ENCODE measurements around the gene ZNF778. TPM values are rescaled to one million over a fixed set of nuclear protein-coding genes. Genes with fewer than 3 reads are reported as not detected.
A peak's percentile ranks its signal among the peaks of the same experiment; 100 is the strongest.

The ZNF778 gene
- 1 to 10 TPM; 8.9 to 9.6 TPM for total RNA-seq

- peak; percentile 87 for DNase-seq
- H3K4me3 Mint-ChIP-seq: peak within 1 kb of the TSS; percentile 87
- H3K36me3 Mint-ChIP-seq: peaks cover 5% of the 10 kb centered on the region
- no peaks in the 10 kb centered on the region for H3K27me3 Mint-ChIP-seq
- H3K9me3 Mint-ChIP-seq: no peaks in the 10 kb centered on the region
- peaks cover 24% of the 10 kb centered on the region for H3K4me1 Mint-ChIP-seq
- peak within 1 kb of the TSS; percentile 85 for H3K27ac Mint-ChIP-seq
Measured at GRCh38 chr16:89217388-89218191, at the start of gene ZNF778. Gene ZNF778 (plus strand): TSS chr16:89217703. CDS start chr16:89221128, 3,425 bp downstream.

GRCh38 chr16:89168381-89169189, 48.9 kb upstream of the ZNF778 start:
- DNase-seq: no peak
- peaks cover 6% of the 10 kb centered on the region for H3K27me3 Mint-ChIP-seq
- no peaks in the 10 kb centered on the region for H3K36me3 Mint-ChIP-seq
- no peak overlapping the region for H3K4me3 Mint-ChIP-seq
- H3K4me1 Mint-ChIP-seq: peaks cover 5% of the 10 kb centered on the region
- no peaks in the 10 kb centered on the region for H3K9me3 Mint-ChIP-seq
- no peak overlapping the region for H3K27ac Mint-ChIP-seq

GRCh38 chr16:89169778-89170177, 47.7 kb upstream of the ZNF778 start:
- H3K9me3 Mint-ChIP-seq: no peaks in the 10 kb centered on the region

GRCh38 chr16:89170346-89171215, 46.9 kb upstream of the ZNF778 start:
- H3K27me3 Mint-ChIP-seq: peaks cover 6% of the 10 kb centered on the region
- H3K27ac Mint-ChIP-seq: no peak overlapping the region
- peak overlapping the region; percentile 62 for H3K4me3 Mint-ChIP-seq
- H3K9me3 Mint-ChIP-seq: no peaks in the 10 kb centered on the region
- no peaks in the 10 kb centered on the region for H3K36me3 Mint-ChIP-seq
- peaks cover 5% of the 10 kb centered on the region for H3K4me1 Mint-ChIP-seq
- no peak for DNase-seq

More at GRCh38 chr16:89169778-89170177, 47.7 kb upstream of the ZNF778 start:
- H3K4me3 Mint-ChIP-seq: no peak overlapping the region
- no peak overlapping the region for H3K27ac Mint-ChIP-seq
- H3K36me3 Mint-ChIP-seq: no peaks in the 10 kb centered on the region
- DNase-seq: no peak
- peaks cover 6% of the 10 kb centered on the region for H3K27me3 Mint-ChIP-seq
- peaks cover 5% of the 10 kb centered on the region for H3K4me1 Mint-ChIP-seq

GRCh38 chr16:89171216-89172170, 46.0 kb upstream of the ZNF778 start, which contains the start of gene CDH15:
Gene CDH15 (plus strand): TSS chr16:89171748. CDS start chr16:89171832, 84 bp downstream.
- Mint-ChIP-seq H3K9me3 (no peaks in the 10 kb centered on the region), H3K4me1 (peaks cover 5% of the 10 kb centered on the region), H3K4me3 (peak within 1 kb of the TSS; percentile 62), H3K36me3 (no peaks in the 10 kb centered on the region), H3K27me3 (peaks cover 6% of the 10 kb centered on the region), H3K27ac (no peak within 1 kb of the TSS)
- peak; percentile 94 for DNase-seq

GRCh38 chr16:89172171-89172527, 45.4 kb upstream of the ZNF778 start:
- H3K9me3 Mint-ChIP-seq: no peaks in the 10 kb centered on the region
- no peak for DNase-seq
- H3K4me1 Mint-ChIP-seq: peaks cover 5% of the 10 kb centered on the region
- H3K27me3 Mint-ChIP-seq: peaks cover 6% of the 10 kb centered on the region
- H3K27ac Mint-ChIP-seq: no peak overlapping the region
- no peak overlapping the region for H3K4me3 Mint-ChIP-seq
- H3K36me3 Mint-ChIP-seq: no peaks in the 10 kb centered on the region

- no peak overlapping the region for H3K27ac Mint-ChIP-seq
- DNase-seq: no peak
- H3K27me3 Mint-ChIP-seq: peaks cover 6% of the 10 kb centered on the region
Measured at GRCh38 chr16:89172528-89173173, 44.9 kb upstream of the ZNF778 start.

GRCh38 chr16:89173174-89173921, 44.2 kb upstream of the ZNF778 start:
- Mint-ChIP-seq H3K9me3 (no peaks in the 10 kb centered on the region), H3K27me3 (peaks cover 6% of the 10 kb centered on the region), H3K36me3 (no peaks in the 10 kb centered on the region), H3K4me3 (no peak overlapping the region), H3K27ac (no peak overlapping the region), H3K4me1 (peaks cover 5% of the 10 kb centered on the region)
- no peak for DNase-seq

More at GRCh38 chr16:89172528-89173173, 44.9 kb upstream of the ZNF778 start:
- Mint-ChIP-seq H3K4me3 (no peak overlapping the region), H3K36me3 (no peaks in the 10 kb centered on the region), H3K9me3 (no peaks in the 10 kb centered on the region), H3K4me1 (peaks cover 5% of the 10 kb centered on the region)

GRCh38 chr16:89174055-89174827, 43.3 kb upstream of the ZNF778 start:
- H3K4me1 Mint-ChIP-seq: peaks cover 5% of the 10 kb centered on the region
- peaks cover 6% of the 10 kb centered on the region for H3K27me3 Mint-ChIP-seq
- no peak overlapping the region for H3K4me3 Mint-ChIP-seq
- no peak for DNase-seq
- no peak overlapping the region for H3K27ac Mint-ChIP-seq
- no peaks in the 10 kb centered on the region for H3K36me3 Mint-ChIP-seq
- H3K9me3 Mint-ChIP-seq: no peaks in the 10 kb centered on the region

- H3K4me1 Mint-ChIP-seq: peaks cover 5% of the 10 kb centered on the region
- peaks cover 6% of the 10 kb centered on the region for H3K27me3 Mint-ChIP-seq
- H3K9me3 Mint-ChIP-seq: no peaks in the 10 kb centered on the region
- DNase-seq: no peak
- H3K36me3 Mint-ChIP-seq: no peaks in the 10 kb centered on the region
- H3K4me3 Mint-ChIP-seq: no peak overlapping the region
- H3K27ac Mint-ChIP-seq: no peak overlapping the region
Measured at GRCh38 chr16:89174877-89175276, 42.6 kb upstream of the ZNF778 start.

GRCh38 chr16:89175280-89176146, 42.0 kb upstream of the ZNF778 start:
- H3K4me3 Mint-ChIP-seq: no peak overlapping the region
- no peak for DNase-seq
- no peaks in the 10 kb centered on the region for H3K36me3 Mint-ChIP-seq
- no peaks in the 10 kb centered on the region for H3K9me3 Mint-ChIP-seq
- H3K4me1 Mint-ChIP-seq: peaks cover 4% of the 10 kb centered on the region
- H3K27me3 Mint-ChIP-seq: peaks cover 4% of the 10 kb centered on the region
- H3K27ac Mint-ChIP-seq: no peak overlapping the region

Measured in activated naive CD8-positive, alpha-beta T cell treated with anti-CD3 and anti-CD28 coated beads for 36 hours (primary cell).